ENCODE data around the gene NAT14.
A peak's percentile ranks its signal among the peaks of the same experiment; 100 is the strongest.

NAT14 gene

GRCh38 chr19:55473225-55474012 is 11.6 kb upstream of the NAT14 start:
- TF ChIP-seq ZFX (IDR thresholded peaks at IDR 0.05), result no peak
- TF ChIP-seq CTCF (conservative IDR thresholded peaks at IDR 0.05), result no peak
- no peak overlapping the region; the same call in 1 of the 2 replicates for H3K27ac ChIP-seq

GRCh38 chr19:55474269-55475265 is 10.4 kb upstream of the NAT14 start:
- peak overlapping the region; percentile 90 for H3K27ac ChIP-seq
- no peak for TF ChIP-seq CTCF (conservative IDR thresholded peaks at IDR 0.05)
- no peak for TF ChIP-seq ZFX (IDR thresholded peaks at IDR 0.05)

- H3K27ac ChIP-seq, result peak within 1 kb of the TSS; percentile 90
- TF ChIP-seq CTCF (conservative IDR thresholded peaks at IDR 0.05) (no peak), ZFX (IDR thresholded peaks at IDR 0.05) (peak; percentile 85; the same call in 1 of the 2 replicates)
These were observed 8.8 kb upstream of the NAT14 start, which contains the start of gene ZNF628 for GRCh38 chr19:55476100-55476775. TSS of gene ZNF628 (plus strand) at chr19:55476617. CDS start at chr19:55479911, 3,294 bp downstream.

GRCh38 chr19:55477905-55478304 is 7.1 kb upstream of the NAT14 start:
- TF ChIP-seq ZFX (IDR thresholded peaks at IDR 0.05), result no peak
- TF ChIP-seq CTCF (conservative IDR thresholded peaks at IDR 0.05), result no peak
- H3K27ac ChIP-seq, result peak overlapping the region; percentile 90; the same call in 1 of the 2 replicates

GRCh38 chr19:55478364-55478763 is 6.6 kb upstream of the NAT14 start:
- TF ChIP-seq ZFX (IDR thresholded peaks at IDR 0.05) (no peak), CTCF (conservative IDR thresholded peaks at IDR 0.05) (no peak)
- no peak overlapping the region for H3K27ac ChIP-seq

GRCh38 chr19:55479045-55479444 is 5.9 kb upstream of the NAT14 start:
- H3K27ac ChIP-seq, result no peak overlapping the region
- TF ChIP-seq CTCF (conservative IDR thresholded peaks at IDR 0.05) (no peak), ZFX (IDR thresholded peaks at IDR 0.05) (no peak)
